ENCODE data around the gene NINJ2. TPM values are rescaled to one million over a fixed set of nuclear protein-coding genes. Genes with fewer than 3 reads are reported as not detected.

The NINJ2 gene
- total RNA-seq, 1 donor from 2014 or later = 2.3 TPM

GRCh38 chr12:554001-554285, 109.3 kb downstream of the NINJ2 start:
- TF ChIP-seq CTCF (IDR thresholded peaks at IDR 0.05; ENCODE audit: unreplicated experiment) = no peak
- Mint-ChIP-seq H3K36me3 (ENCODE audit: low read depth, unreplicated experiment) (peaks cover 8% of the 10 kb centered on the region), H3K27ac (ENCODE audit: unreplicated experiment) (no peak overlapping the region), H3K27me3 (ENCODE audit: unreplicated experiment) (peaks cover 14% of the 10 kb centered on the region), H3K4me1 (ENCODE audit: unreplicated experiment) (peaks cover 18% of the 10 kb centered on the region), H3K4me3 (ENCODE audit: unreplicated experiment) (no peak overlapping the region), H3K9me3 (ENCODE audit: unreplicated experiment) (no peaks in the 10 kb centered on the region)
- no peak for DNase-seq (ENCODE audit: low spot score)

GRCh38 chr12:553216-554000, 109.8 kb downstream of the NINJ2 start:
- Mint-ChIP-seq H3K4me3 (ENCODE audit: unreplicated experiment) (peak overlapping the region; percentile 42), H3K36me3 (ENCODE audit: low read depth, unreplicated experiment) (peaks cover 12% of the 10 kb centered on the region), H3K27me3 (ENCODE audit: unreplicated experiment) (peaks cover 16% of the 10 kb centered on the region), H3K4me1 (ENCODE audit: unreplicated experiment) (peaks cover 18% of the 10 kb centered on the region), H3K27ac (ENCODE audit: unreplicated experiment) (peak overlapping the region; percentile 54), H3K9me3 (ENCODE audit: unreplicated experiment) (no peaks in the 10 kb centered on the region)
- no peak for DNase-seq (ENCODE audit: low spot score)
- TF ChIP-seq CTCF (IDR thresholded peaks at IDR 0.05; ENCODE audit: unreplicated experiment) = no peak

- Mint-ChIP-seq H3K9me3 (ENCODE audit: unreplicated experiment) (no peaks in the 10 kb centered on the region), H3K36me3 (ENCODE audit: low read depth, unreplicated experiment) (peaks cover 12% of the 10 kb centered on the region), H3K4me1 (ENCODE audit: unreplicated experiment) (peaks cover 18% of the 10 kb centered on the region), H3K4me3 (ENCODE audit: unreplicated experiment) (peak overlapping the region; percentile 47), H3K27me3 (ENCODE audit: unreplicated experiment) (peaks cover 16% of the 10 kb centered on the region), H3K27ac (ENCODE audit: unreplicated experiment) (no peak overlapping the region)
- no peak for DNase-seq (ENCODE audit: low spot score)
- no peak for TF ChIP-seq CTCF (IDR thresholded peaks at IDR 0.05; ENCODE audit: unreplicated experiment)
These were observed 110.8 kb downstream of the NINJ2 start for GRCh38 chr12:552466-552865.

- Mint-ChIP-seq H3K27ac (ENCODE audit: unreplicated experiment) (no peak overlapping the region), H3K9me3 (ENCODE audit: unreplicated experiment) (no peaks in the 10 kb centered on the region), H3K36me3 (ENCODE audit: low read depth, unreplicated experiment) (peaks cover 12% of the 10 kb centered on the region), H3K4me3 (ENCODE audit: unreplicated experiment) (no peak overlapping the region), H3K27me3 (ENCODE audit: unreplicated experiment) (peaks cover 18% of the 10 kb centered on the region), H3K4me1 (ENCODE audit: unreplicated experiment) (peaks cover 18% of the 10 kb centered on the region)
- no peak for TF ChIP-seq CTCF (IDR thresholded peaks at IDR 0.05; ENCODE audit: unreplicated experiment)
- DNase-seq (ENCODE audit: low spot score) = no peak
These were observed 112.6 kb downstream of the NINJ2 start for GRCh38 chr12:550473-551260.
